SKM-1 treated with dmso at 0.1 percent for 144 hours (cell line): Measurements from ENCODE around the gene KCNH2.

Experiments used
- DNase-seq: peaks from one replicate; lab custom pipeline; 2025; ENCODE audit not compliant: unreplicated experiment; lab: John Stamatoyannopoulos, UW

KCNH2 gene

DNA sequence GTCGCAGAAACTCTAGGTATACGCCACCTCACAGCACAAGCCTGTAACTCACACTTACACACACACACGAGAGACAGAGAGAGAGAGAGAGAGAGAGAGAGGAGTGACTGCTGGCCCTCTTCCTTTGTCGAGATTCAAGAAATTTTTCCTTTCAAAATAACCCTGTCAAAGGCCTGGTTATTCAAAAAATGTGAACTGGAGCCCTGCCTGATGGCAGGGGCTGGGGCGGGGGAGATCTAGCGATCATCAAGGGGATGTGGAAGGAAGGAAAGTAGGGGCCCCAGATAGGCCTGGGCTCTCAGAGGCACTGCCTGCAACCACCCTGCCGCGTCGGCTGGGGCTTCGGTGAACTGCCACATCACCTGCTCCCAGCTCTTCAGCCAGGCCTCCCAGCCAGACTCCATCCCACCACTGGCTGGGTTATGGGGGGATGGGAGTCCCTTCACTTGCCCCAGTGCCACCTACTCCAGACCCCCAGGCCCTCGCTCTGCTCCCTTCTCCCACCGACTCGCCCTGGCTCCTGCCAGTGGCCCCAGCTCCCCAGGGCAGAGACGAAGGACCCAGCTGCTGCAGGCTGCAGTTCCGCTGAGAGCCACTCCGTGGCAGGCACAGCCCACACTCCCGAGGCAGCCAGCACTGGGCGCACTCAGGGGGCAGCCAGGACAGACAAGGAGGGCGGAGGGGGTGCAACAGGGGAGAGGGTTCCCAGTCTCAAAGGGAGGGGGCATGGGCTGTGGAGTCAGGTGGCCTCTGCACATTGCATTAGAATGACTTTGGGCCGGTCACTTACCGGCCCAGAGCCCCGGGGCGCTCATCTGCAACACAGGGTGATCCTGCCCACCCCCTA lies 15.3 kb downstream of the KCNH2 start:
- no peak for DNase-seq

DNA sequence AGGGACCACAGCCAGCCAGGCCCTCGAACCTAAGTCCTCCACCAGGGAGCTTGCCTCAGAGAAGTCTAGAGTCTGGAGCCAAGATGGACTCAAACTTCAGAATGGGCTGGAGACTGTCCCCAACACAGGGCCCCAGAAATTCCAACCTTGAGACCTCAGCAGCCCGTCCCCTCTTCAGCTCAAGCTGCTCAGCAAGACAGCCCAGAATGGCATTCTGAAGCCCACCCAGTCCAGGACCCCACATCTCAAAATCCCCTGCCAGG lies 15.9 kb downstream of the KCNH2 start:
- no peak for DNase-seq

DNA sequence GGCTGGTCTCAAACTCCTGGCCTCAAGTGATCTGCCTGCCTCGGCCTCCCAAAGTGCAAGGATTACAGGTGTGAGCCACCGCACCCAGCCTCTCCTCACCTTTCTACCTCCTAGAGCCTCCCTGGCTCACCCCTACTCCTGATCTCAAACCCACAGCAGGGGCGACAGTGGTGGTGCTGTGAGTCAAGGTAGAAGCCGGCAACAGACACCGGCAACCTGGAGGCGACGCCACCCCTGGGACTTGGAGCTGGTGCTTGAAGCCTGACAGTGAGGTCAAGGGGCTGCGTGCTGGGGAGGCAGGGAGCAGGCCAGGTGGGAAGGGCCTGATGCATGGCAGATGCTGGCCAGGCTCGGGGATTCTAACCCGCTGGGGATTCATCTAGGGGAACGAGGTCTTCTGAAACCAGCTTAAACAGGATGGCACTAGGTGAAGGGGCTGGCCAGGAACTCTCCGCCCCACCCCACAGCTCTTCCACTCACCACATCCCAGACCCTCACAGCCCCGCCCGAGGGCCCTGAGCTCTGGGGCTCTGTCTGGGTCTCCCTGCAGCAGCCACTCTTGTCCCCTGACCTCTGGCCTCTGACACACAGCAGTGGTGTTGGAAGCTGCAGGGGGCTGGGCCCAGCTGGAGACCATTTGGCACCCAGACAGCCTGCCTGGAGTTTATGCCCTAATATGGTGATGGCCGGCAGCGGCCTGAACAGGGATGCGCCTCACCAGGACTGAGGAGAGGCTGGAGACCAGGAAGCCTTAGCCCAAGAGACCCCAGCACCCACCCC lies 16.4 kb downstream of the KCNH2 start:
- DNase-seq: no peak

DNA sequence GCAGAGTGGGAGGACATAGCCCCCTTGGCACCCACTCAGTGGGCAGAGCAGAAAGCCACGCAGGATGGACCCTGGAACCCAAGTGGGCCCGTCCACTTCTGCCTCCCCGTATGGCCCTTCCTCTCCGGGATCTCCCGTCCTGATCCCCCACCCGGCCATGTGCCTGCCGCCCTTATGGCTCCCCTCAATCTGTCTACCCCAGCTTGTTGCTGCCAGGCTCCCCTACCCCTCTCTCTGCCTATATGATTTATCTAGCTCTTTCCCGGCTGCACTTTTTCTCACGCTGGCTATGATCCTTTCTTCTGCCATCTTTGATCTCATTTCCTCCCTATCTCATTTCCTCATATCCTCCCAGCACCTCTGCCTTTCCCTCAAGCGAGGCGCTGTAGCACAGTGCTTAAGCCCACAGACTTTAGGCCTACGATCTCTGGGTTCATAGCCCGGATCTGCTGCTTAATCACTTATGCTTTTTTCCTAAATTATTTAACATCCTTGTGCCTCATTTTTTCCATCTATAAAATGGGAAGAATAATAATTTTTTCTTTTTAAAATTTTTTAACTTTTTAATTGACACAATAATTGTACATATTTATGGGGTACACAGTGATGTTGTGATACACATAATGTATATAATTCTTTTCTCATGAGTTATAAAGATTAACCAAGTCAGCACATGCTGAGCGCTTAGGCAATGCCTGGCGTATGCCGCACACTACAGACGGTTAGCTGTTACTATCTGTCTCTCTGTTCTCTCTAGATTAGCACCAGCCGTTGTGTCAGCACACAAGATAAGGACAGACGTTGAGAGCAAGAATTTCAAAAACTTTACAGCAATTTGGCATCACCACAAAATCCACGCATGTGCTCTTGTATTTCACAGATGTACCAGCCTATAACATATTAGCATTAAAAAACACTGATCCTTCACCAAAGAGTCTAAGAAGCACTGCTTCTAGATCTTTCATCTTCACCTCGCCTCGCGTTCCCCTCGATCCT lies 18.1 kb downstream of the KCNH2 start:
- DNase-seq: no peak

DNA sequence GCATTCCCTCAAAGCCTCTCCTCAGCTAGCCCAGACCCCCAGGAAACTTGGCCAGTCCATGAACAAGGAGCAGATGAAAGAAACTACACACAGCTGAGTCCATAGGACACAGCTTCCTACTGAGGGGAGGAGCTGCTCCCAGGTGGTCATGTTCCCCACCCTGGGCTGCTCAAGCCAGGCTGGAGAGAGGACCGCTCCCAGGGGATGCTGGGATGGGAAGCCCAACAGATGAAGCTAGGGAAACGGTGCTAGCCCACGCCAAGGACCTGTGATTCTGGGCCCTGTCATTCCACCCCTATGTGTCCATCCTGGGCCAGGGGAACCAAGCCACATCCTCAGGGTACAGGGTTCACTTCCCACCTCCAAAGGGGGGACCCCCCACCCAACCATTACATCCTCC lies 19.0 kb downstream of the KCNH2 start:
- no peak for DNase-seq

DNA sequence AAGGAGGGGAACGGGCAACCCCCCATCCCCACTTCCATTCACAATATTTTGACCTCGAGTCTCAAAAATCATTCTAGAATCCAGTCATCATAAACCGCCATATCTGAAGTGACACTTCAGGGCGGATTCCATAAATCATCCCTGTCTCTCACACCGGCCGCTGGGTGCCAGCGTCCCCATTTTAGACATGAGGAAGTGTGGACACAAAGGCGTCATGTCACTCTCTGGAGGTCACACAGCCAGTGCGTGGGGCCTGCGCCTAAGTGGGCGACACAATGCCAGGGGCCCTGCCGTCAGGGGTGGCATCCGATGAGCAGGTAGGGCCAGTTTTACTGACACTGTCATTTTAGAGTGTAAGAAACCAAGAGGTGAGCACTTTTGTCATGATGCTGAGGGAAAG lies 19.5 kb downstream of the KCNH2 start:
- no peak for DNase-seq

DNA sequence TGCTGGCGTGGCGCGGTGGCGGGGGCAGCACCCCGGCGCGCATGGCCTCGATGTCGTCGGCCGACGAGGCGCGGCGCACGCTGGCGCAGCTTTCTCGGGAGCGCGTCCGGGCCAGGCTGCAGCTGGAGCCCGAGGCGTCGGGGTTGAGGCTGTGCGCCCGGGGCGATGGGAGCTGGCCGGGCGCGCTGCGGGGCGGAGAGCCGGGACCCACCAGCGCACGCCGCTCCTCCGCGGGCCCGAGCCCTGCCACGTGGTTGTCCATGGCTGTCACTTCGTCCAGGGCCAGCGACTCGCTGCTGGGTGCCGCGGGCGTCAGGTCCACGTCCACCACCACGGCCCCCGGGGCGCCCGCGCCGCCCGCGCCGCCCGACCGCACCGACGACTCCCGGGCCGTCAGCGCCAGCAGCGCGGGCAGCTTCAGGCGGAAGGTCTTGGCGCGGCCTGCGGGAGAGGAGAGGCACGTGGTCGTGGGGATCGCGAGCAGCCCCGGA lies 20.0 kb downstream of the KCNH2 start:
- DNase-seq: no peak

DNA sequence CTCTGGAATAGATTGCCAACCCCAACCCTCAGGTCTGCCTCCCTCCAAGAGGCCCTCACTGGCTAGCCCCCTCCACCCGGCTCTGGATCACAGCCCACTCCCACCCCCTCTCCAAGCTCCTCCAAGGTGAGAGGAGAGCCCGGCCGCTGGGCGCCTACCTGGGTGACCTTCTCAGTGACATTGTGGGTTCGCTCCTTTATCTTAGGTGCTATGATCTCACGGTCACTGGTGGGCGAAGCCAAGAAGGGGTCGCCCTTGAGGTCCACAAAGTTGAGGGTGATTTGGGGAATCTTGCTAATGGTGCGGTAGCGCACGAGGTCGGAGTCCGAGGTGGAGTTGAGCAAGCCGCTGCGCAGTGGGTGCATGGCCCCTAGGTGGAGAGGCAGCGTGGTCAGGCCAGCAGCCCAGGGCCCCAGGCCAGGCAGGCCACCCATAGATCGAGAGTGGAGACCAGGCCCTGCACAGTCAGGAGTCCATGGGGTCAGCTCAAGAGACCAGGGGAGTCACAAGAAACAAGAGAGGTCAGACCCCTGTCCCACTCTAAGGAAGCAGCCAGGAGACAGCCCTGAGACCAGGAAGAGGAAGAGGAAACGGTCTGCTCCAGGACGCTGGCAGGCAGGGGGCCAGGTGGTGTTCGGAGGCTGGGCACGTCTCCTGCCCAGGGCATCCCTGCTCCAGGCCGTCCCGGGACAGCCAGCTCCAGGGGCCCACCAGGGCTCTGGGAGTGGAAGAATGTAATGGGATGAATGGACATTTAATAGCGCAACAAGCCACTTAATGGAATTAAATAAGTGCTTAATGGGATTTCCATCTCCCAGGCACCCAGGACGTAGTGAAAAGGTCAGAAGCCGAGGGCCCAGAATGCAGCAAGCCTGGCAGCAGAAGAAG lies 20.7 kb downstream of the KCNH2 start:
- no peak for DNase-seq

DNA sequence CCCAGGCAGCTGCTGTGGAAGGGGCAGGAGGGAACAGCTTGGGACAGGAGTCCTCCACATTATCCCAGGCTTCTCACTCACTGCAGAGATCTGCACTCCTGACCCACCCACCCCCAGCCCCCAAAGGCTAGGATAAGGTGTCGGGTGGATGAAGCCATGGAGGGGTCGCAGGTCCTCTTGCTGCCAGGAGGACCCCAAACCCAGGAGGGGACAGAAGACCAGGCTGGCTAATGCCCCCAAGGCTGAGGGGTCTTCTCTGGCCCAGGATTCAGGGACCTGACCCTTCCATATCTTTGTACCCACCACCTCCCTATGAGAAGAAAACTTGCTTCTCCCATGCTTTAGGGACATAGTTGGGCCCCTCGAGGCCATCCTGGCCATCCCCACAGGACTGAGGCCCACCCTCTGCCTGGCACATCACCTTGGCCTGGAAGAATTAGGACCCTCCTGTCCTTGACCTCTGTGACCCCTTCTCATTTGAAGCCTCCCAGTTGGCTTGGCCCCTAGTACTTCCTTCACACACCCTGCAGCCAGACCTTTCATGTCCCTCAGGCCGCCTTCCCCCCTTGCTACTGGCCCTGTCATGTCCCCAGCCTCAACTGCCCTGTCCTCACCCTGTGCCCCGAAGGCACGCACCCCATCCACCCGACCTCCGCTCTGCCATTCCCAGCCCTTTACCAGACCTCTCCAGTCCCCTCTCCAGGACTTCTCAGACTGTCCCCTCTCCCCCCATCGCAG lies 21.6 kb downstream of the KCNH2 start:
- DNase-seq: no peak

DNA sequence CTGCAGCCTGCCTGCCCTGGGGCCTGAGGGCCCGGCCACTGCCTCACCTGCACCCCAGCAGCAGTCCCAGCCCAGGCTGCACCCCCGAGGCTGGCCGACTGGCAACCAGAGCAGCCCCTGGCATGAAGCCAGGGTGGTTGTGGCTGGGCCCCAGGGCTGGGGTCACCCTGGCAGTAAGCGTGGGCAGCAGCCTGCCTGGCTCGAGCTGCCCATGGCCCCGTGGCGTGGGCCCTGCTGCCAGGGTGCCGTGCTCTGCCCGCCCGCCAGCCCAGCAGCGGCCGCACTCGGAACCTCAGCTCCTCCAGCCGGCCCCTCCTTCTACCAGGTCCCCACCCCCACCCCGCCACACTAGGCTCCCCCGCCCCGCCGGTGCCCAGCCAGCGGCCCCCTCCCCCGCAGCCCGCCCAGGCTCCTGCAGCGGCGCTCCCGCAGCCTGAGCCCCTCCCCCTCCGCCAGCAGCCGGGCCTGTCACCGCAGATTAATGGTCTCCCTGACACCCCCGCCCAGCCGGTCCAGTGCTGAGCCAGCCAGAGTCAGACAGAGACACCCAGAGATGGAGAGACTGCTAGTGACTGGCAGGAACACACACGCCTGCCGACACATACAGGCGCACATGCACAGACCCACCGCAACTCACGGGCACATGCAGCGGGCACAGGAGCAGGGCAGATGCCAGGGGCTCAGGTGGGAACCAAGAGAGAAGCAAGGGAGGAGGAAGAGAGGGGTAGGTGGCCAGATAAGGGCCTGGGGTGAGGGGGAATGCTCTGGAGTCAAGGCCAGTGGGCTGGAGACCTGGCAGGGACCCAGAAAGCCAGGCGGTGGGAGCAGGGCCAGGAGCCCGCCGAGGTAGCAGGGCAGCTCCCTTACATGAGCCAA lies 22.4 kb downstream of the KCNH2 start:
- DNase-seq: no peak

DNA sequence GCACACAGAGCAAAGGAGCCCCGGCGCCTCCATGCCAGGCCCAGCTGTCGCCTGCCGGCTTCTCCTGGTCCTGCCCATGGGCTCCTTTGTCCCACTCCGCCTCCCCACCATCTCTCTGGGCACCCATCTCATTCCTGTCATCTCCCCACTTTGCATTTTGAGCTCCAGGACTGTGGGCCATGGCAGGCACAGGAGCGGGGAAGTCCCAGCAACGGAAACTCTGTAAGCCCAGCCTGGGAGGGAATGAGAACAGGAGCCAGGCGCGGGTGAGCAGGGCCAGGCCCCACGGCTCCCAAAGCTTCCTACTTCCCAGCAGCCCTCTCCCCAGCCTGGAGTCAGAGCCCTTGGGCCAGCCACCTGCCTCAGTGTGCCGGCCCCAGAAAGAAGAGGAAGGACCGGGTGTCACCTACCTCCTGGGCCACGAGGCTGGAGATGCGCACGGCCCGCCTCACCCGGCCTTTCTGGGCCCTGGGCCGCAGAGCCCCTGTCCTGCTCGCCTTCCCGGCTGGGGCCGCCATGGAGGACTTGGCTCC lies 23.1 kb downstream of the KCNH2 start:
- no peak for DNase-seq

DNA sequence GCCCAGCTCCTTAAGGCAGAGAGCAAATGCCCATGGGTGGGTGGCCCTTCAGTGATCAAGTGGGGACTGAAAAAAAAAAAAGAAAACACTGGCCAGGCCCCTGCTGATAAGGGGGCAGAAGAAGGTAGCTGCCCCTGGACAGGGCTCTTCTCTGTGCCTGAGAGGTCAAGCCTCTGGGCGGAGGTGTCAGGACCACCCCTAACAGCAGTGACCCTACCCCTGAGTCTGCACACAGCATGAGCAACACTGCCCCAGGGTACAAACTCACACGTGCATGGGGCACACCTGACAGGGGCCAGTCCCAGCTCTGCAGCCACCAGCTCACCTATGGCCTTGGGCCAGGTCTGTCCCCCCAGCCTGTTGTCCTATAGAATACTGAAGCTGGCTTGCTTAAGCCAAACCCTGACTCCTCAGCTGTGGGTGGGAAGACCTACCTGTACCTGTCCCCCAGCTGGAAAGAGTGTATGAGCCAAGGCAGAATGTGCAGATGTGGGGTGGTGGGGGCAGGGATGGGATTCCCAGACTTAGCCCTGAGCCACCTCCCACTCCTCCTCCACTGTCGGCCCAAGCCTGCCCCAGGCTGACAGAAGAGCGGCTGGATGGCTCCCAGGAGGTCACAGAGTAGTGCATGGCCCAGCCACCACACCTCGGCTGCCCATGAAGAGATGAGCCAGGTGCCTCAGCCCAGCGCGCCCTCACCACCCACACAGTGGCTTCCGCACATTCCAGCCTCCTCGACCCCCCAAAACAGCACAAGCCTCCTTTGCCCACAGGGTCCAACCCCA lies 23.7 kb downstream of the KCNH2 start:
- no peak for DNase-seq

DNA sequence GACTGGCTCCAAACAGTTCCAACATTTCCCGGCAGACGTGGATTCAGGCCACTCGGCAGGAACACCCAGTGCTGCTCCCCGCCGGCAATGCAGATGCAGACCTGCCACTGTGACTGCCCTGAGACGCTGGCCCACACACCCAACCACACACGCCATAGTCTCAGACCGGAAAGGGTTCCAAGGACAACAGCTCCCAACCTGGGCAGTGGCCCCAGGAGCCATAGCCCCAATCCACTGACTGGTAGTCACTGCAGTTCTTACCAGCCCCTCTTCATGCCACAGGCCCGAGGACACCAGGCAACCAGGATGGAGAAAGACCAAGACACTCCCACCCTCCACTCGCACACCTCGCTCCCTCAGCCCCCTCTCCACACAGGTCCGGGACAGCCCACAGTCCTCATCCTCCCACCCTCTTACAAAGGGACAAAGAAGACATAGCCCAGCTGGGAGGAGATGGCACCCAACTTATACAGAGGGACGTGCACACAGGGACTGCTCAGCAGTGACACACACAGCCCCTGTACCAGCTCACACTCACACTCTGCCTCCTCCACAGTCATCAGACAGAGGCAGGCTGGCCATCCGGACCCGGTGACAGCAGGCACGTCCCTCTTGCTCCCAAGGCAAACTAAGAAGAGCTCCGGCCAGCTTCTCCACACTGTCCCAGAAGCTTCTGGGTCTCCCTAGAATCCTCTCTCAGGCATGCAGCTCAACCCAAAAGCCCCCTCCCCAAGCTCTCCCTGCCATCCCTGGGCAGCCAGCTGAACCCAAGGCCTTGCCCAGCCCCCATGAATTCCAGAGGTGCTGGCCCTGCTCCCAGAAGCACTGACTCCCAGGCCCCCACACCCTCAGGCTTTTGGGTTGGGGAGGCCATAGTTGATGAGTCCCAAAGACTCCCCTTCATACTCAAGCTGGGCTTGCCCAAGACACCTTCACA lies 24.8 kb downstream of the KCNH2 start:
- DNase-seq: no peak

DNA sequence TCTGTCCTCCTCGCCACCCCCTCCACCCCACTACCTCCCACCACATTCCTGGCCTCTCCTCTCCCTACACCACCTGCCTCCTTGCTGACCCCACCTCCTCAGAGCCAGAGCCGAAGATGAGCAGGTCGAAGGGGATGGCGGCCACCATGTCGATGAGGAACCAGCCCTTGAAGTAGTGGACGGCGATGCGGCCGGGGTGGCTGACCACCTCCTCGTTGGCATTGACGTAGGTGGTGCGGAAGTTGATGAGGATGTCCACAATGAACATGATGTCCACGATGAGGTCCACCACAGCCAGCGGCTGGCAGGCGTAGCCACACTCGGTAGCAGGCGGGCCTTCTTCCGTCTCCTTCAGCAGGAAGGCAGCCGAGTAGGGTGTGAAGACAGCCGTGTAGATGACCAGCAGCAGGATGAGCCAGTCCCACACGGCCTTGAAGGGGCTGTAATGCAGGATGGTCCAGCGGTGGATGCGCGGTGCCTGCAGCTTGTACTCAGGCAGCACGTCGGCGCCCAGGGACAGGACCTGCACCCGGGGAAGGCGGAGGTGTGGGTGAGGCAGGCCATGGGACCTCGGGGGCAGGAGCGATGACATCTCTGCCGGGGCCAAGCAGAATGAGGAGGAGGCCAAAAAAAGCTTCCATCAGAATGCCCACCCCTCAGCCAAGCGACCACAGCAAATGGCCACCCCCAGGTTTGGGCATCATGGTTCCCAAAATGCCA lies 25.6 kb downstream of the KCNH2 start:
- no peak for DNase-seq

DNA sequence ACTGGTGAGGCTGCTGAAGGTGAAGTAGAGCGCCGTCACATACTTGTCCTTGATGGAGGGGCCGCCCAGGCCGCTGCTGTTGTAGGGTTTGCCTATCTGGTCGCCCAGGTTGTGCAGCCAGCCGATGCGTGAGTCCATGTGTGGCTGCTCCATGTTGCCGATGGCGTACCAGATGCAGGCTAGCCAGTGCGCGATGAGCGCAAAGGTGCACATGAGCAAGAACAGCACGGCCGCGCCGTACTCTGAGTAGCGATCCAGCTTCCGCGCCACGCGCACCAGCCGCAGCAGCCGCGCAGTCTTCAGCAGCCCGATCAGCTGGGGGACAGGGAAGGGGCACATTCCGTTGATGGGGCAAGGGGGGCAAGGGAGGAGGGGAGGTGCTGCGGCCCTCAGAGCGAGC lies 26.6 kb downstream of the KCNH2 start:
- DNase-seq: no peak

DNA sequence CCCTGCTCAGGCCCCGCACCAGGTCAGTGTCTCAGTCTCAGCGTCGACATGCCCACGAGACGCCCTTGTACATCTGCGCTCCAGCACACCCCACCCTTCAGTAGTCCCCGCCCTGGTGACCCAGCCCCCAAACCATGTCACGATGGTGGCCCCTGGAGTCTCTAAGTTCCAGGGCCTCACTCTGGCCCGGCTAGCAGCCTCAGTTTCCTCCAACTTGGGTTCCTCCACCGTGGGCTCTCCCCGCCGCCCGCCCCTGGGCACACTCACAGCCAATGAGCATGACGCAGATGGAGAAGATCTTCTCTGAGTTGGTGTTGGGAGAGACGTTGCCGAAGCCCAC lies 27.0 kb downstream of the KCNH2 start:
- DNase-seq: no peak
